HG02642 (cell line): ENCODE results near the gene ZFYVE28.

Source experiments
- ATAC-seq: cut with Tn5 transposase; IDR thresholded peaks from one replicate; pipeline ENCODE4 v1.9.1; 2021; ENCODE audit warnings: mild to moderate bottlenecking; ENCODE audit not compliant: unreplicated experiment, poor library complexity

Gene ZFYVE28

DNA sequence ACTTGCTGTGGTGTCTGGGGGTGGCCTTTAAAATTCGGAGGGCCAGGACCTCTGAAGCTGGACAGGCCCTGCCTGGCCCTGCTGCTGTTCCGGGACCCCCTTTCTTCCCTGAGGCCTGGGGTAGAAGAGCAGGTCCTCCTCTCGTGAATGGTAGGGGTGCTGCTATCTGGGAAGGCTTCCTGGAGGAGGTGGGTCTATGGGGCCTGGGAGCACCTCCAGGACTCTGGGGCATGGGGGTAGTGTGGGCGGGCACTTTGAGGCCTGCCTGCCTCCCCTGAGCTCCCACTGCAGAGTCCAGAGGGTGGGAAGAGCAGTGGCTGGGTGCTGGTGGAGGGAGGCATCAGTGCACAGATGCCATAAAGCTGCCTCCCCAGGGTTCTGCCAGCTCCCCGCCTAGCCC, 151.6 kb downstream of the ZFYVE28 start:
- no peak for ATAC-seq

DNA sequence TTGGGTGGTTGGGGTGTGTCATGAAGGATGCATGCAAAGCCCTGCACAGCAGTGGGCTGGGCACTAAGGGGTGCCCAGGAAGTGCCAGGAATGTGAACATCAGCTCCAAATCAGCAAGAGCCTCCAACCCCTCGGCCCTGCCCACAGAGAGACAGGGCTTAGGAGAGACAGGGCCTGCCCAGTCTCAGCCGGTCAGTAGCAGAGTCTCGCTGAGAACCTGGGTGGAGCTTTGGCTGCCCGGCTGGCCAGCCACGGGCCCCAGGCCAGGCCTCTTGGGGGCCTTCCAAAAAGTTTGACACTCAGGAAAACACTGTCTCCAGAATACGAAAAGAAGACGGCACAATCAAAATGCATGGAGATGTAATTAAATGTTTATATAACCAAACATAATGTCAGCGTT, 152.3 kb downstream of the ZFYVE28 start:
- no peak for ATAC-seq

DNA sequence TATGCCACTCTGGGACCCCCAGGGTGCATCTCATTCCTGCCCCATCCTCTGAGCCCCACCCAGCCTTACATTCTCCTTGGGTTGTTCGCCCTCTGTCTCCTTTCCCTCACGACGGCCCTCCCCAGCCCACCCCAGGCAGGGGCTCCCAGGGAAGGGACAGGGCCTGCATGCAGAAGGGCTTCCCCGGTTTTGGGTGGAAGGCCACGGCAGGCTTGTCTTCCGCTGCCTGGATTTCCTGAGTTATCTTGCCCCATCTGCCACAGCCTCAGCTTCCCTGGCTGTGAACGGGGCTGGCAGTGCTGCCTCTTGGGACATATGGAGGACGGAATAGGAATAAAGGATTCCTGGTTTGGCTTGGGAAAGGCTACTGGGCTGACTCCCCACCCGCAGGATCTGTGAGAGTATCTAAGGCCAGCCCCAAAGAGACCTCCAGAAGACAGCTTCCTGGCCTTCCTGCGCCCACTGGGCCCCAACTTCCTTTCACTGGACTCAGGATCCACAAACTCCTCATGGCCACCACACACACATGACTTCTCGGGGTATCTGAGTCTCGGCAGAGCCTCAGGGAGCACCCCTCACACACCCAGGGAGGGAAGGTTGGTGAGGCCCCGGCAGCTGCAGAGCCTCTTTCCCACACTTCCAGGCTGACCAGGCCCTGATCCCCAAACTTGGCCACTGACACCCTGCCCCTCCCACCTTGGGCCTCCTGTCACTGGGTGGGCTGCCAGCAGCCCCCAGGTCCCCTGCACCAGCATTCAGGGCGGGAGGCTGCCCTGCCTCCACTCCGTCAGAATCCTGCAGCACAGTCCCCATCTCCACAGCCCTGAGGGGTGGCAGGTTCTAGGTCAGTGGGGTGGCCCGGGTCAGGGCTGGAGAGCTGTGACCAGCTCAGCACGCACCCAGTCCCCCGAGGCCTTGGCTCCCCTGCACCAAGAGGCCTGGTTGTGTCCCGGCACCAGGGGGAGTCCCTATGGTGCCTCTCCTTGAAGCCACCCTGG, 153.0 kb downstream of the ZFYVE28 start:
- ATAC-seq, result no peak

DNA sequence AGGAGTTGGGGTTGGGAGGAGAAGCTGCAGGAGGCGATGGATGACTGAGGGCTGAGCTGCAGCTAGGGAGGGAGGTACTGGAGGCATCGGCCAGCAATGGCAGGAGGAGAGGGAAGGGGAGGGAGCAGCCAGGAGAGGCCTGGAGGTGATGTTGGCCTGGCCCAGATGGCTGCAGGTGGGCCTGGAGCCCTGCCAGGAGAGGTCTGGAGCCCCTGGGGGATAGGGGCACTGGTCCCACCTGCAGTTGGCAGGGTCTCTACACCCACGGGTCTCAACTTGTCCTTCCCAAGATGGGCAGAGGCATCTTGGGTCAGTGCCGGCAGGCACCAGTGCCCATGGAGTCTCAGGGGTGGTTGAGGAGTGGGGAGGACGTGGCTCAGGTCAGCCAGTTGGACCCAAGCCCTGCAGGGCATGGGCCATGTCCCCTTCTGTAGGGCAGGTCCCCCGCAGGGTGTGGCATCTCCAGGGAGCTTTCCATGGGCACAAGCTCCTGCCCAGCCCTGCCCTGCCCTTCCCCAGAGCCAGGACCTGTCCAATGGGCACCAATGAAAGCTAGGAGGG, 153.9 kb downstream of the ZFYVE28 start:
- ATAC-seq, result no peak

DNA sequence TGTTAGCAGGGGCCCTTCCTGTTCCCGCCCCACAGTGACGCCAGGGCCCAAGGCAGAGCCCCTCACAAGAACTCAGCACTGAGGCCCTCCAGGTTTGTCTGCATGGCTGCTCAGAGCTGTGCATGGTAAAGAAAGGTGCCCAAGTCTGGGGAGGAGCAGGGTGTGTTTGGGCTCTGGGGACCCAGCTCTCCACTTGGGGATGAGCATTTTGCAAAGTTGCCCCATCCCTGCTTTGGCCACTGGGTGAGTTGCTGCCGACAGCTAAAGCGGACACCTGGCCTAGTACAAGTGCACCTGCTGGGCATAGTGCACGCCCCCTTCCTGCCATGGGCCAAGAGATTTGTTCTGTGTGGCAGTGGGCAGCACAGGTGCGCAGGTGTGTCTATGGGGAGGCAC, 154.5 kb downstream of the ZFYVE28 start:
- no peak for ATAC-seq

DNA sequence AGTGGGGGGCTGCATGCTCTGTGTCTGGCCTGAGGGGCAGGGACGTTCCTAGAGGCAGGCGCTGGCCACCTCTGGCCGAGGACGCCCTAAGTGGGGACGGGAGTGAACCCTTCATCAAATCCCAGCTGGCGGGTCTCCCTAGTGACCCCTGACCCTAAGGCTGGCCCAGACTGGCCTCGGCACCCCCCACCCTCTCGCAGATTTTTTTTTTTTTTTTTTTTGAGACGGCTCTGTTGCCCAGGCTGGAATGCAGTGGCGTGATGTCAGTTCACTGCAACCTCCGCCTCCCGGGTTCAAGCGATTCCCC, 155.5 kb downstream of the ZFYVE28 start:
- no peak for ATAC-seq

DNA sequence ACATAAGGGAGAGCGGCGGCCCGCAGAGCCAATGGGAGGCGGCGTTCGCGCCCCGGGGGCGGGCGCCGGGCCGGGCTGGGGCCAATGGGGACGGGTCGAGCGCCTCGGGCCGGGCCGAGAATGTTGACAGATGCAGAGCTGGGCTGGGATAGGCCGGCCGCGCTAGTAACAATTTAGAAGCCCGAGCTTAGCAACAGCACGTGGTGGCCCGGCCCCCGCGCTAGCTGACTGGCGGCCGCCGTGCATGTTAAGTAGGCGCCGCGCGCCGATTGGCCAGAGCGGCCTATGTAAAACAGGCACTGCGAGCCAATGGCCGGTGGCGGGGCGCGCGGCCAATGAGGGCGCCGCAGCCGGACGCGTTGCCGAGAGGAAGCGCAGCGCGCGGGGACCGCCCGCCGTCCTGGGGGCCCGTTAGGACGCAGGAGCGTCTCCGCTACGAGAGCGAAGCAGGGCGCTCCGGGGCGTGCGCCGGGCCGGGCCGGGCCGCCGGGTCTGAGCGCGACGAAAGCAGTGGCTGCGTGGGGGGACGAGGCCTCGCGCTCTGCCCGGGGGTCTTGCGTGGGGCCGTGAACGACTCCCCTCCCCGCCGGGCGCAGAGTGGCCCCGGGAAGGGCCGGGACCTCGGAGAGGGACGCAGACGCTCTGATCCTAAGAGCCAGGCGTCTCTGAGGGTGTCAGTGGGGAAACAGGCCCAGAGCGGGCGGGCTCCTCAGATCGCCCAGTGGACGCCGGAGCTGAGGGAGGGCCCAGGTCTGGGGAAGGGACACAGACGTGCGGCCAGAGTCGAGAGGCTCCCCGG, 156.1 kb downstream of the ZFYVE28 start:
- peak; percentile 90 for ATAC-seq

DNA sequence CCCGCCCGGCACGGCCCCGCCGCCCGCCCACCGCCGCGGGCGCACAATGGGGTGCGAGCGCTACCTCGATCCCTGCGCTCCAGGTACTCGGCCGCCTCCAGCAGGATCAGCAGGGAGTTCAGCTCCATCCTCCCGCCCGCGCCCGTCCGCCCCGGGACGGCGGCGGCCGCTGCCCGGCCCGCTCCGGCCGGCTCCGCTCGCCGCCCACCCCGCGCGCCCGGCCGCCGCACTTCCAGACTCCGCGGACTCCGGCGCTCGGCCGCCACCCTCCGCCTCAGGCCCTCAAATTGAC, 156.6 kb downstream of the ZFYVE28 start, which contains the start of gene MXD4:
TSS of gene MXD4 (minus strand) at position 257 of the 292 bp plus-strand sequence. CDS start at position 128, 129 bp downstream.
- ATAC-seq, result peak; percentile 5

DNA sequence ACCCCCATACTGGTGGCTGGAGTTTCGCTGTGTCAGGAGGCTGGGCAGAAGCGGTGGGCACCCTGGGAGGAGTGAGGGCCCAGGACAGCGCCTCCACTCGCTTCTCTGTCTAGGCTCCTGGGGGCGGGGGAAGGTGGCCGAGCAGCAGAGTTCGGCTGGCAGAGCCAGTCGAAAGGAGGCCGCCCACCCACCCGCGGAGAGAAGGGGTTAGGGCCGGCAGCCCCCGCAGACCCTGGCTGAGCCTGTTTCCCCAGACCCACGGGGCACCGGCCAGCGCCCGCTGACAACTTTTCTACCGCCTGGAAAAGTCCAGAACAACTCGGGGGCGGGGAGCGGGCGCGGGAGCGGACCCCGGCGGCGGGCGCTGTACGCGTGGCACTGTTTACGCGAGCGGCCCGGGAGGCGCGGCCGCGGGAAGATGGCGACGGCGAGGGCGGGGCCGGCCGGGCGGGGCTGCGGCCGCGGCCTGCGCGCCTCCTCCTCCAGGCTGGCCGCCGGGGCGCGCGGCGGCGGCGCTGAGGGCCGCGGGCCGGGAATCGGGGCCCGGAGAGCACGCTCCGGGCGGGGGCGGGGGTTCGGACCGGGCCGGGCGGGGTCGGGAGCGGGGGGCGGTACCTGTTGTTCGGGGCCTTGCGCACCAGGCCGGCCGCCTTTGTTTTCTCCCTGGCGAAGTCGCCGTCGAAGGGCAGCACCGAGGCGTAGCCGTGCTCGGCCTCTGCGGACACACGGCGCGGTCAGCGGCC, 157.2 kb downstream of the ZFYVE28 start:
- ATAC-seq, result no peak

DNA sequence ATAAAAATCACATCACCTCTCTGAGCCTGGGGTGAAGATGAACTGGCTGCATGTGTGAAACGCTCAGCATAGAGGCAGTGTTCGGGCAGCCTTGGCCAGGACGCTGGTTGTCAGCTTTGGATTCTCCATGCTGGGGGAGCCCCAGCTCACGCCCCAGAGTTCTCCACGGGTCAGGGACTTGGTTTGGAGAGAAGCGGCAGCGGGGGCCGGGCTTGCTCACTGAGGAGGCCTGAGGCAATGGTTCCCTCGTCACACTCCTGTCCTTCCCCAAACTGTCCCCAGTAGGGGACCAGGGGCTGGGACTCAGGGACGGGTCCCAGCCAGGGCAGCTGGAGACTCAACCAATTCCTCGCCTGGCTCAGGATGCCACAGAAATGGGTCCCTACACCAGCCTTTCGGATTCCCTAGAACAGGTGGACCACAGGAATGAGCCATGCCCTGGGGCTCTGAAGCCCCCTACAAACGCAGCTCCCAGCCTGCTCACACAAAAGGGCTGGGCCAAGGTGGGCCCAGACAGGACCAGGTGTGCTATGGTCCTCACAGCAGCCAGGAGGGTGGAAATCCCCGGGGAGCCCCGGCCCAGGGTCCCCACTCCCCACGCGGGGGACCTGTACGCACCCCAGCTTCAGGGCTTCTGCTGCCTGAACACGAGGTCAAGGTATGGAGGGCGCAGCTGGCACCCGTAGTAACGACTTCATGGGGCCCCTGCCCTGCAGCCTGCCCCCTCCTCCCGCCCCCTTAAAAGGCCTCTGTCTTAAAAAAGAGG, 157.9 kb downstream of the ZFYVE28 start:
- no peak for ATAC-seq

DNA sequence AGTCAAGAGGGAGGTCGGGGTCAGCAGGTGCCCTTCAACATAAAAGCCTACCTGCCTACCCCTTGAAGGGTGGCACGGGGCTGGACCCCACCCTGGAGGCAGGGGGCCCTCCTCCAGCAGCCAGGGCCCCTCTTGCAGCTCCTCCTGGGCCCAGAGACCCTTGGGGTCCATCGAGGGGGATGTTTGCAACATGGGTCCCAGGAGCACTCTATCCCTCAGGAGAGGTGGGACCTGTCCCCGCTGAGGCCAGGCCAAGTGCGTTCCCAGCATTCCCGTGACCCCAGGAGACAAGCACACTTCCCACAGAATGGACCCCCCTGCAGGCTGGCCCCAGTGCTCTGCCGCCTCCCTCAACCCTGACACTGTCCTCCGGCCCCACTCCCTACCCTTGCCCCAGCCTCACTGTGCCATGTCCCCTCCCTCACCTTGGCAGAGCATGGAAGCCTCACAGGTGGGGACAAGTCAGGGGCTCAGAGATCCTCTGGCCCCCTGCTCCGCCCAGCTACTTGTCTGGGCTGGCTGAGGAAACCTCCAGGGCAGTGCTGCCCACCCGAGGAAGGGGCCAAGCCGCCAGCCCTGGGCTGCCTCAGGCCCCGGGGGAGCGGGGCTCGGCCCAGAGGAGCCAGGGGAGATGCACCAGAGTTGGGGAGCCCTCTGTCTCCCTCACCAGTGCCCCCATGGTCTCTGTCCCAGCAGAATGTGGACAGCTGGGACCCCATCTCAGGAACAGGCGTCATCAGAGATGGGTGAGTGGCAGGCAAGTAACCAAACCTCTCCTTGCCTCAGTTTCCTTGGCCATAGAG, 158.7 kb downstream of the ZFYVE28 start:
- no peak for ATAC-seq

DNA sequence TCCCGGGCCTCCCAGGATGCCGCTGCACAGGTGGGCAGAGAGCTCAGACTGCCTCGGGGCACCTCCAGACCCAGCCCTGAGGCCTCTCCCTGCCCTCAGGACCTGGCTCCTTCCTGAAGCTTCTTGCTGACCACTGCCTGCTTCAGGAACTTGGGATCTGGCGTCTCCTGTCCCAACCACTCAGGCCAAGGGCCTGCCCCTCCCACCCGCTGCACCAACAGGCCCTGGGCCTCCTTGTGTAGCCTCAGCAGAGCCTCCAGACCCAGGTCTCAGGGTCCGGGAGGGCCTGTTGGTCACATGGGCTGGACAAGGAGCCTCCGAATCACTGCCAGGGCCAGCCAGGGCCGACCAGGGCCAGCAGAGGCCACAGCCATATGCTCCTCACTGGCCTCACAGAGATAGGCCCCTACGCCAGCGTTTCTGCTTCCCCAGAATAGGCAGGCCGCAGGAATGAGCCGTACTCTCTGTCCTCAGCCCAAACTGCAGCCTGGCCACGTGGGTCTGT, 159.4 kb downstream of the ZFYVE28 start:
- no peak for ATAC-seq

DNA sequence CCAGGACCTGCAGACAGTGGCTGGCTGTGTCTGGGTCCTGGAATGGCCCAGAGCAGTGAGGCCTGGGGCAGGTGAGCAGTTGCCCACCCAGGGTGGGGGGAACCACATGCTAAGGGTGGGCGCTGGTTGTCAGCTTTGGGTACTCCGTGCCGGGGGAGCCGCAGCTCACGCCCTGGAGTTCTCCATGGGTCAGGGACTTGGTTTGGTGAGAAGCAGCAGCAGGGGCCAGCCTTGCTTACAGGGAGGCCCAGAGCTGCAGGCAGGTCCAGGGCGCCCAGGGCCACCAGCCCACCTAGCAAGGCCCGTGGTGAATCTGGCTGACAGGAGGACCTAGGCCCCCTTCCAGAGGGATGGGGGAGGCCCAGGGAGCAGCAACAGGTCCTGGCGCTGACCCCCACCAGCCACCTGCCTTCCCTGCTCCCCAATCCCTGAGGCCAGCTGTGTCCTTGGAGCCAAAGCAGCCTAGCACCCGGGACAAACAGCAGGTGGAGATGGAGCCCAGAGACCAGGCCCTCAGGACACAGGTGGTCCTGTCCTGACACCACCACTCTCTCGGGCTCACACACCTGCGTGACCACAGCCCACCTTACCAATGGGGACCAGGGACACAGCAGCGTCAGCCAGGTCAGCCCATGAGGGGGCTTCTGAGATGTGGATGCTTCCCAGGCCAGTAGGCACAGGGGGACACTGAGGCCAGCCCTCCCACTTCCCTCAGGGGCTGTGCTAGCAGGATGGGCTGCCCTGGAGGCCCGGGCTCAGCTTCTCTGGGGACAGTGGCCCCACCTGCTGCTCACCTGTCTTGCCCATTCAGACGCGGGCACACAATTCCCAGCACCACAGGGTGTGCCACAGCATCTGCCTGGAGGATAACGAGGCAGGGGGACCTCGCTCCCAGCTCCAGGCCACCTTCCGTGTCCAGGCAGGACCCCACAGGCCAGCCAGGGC, 160.1 kb downstream of the ZFYVE28 start:
- ATAC-seq, result no peak

DNA sequence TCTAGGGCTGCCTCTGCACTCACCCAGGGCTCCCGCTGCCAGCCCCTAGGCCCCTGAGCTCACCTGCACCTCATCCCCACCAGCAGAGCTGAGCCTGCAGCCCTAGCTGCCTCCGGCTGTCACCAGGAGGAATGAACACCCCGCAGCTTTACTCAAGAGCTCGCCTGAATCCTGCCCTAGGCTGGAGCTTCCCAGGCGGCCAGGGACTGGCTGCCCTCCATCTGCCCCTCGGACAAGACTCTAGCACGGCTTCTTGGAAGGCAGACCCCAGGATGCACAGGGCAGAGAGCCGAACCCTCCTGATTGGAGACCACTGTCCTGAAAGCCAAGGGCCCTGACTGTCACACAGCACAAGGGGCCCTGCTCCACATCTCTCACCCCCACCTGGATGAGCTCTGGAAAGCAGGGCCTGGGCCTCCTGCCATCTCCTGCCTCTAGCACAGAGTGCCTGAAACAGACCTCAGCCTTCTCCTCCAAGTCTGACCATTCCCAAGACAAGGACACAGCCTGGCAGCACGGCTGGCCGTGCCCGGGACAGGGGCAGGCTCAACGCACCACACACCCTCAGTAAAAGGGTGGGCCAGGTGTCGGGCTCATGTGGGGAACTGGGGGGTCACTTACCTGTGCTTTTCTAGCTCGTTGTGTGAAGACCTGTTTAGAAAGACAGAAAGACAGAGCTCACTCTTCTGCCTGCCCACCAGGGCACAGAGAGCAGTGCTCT, 160.9 kb downstream of the ZFYVE28 start:
- no peak for ATAC-seq

DNA sequence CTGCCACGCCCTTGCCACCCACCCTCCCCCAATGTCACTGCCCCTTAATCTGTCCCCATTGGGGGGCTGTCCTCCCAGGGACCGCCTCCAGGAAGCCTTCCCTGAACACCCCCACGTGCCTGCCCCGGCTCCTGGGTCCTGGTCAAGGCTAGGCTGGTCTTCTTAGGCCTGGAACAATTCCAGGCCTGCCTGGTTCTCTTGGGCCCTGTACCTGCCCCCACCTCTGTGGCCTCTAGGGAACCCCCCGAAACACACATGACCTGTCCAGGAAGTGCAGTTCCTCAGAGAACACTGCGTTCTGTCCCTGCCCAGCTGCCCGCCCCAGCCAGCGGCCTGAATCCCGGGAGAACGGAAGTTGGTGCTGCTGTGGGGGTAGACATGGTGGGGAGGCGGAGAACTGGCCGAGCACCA, 161.7 kb downstream of the ZFYVE28 start:
- no peak for ATAC-seq

DNA sequence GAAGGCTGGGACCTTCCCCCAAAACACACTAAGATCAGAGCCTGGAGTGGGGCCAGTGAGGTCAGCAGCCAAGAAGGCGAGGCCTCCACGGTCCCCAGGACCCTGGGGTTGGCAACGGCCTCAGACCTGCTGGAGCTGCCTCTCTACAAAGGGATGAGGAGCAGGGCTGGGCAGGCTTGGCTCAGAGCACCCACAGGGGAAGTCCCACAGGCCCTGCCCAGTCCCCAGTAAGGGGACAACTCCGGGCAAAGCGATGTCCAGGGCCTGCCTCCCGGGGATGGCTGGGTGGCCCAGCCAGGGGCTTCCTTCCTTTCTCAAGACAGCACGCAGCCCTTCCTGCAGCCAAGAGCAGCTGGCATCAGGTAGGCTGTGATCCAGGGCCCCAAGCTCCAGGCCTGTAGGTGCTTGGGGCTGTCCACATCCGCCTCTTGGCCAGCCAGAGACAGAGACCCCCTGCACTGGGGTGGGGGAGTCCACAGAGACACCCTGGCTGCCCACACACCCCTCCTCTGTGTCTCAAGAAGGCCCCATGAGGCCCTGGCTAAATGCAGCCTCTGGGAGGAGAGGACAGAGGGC, 162.2 kb downstream of the ZFYVE28 start:
- no peak for ATAC-seq
